ENCODE results near the gene ARSK.
"Not testable (repeated sequence)": the region's sequence is repeated elsewhere in the genome, so short reads cannot be mapped to it uniquely, and the experiment has no call there.

The ARSK gene

DNA sequence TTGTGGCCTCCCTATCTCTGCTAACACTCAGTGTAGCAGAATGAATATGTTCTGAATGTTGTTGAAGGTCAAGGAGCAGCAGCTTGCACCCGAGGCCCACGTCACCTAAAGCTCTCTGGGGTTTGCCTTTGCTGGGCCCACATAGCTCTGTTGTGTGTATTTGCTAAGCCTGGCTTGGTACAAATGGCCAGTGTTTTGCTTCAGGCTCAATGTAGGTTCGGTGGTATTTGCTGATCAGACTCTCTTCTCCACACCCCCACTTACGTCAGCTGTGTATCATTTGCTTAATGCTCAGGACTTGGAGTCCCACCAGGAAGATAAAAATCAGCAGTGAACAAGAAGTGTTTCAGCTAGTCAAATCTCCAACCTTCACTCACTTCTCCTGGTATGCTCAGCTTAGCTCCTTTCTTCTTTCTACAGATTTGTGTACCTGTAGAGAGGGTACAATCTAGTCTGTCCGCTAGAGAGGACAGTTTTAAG is 86.9 kb downstream of the ARSK start:
- no peaks in the 10 kb centered on the region for H3K9me3 ChIP-seq
- peak; percentile 64 to 75 for DNase-seq
- H3K27me3 ChIP-seq: no peaks in the 10 kb centered on the region
- H3K4me1 ChIP-seq: peaks cover 0 to 11% (median under 1%) of the 10 kb centered on the region in 4 donors
- H3K27ac ChIP-seq: peak overlapping the region; percentile 69 to 73
- no peak overlapping the region for H3K4me3 ChIP-seq
- no peaks in the 10 kb centered on the region for H3K36me3 ChIP-seq
- TF ChIP-seq CTCF (IDR thresholded peaks at IDR 0.05): no peak
- intact Hi-C loops (cut with DNase I; ENCODE audit: low total_unique reads): loop anchor here (10.0 kb wide), 1 partner anchor 703 kb away; no protein-coding TSS in a partner anchor

DNA sequence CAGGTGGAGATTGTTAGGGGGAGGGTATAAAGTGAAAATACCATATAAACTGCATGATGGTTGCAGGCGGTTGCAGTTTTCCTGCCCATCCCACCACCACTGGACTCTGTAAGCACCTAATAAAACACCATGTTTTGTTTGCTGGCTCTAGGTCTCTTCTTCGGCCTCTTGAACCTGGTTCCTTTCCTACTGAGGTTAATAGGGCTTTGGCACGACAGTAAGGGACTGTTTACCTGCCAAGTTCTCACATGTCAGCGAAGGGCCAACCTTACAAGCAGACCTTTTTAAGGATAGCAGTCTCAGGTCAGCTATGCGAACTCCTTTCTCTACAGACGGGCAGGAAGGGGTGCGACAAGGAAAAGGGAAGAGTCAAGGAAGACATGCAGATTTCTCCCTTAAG is 88.3 kb downstream of the ARSK start:
- intact Hi-C loops (cut with DNase I; ENCODE audit: low total_unique reads): loop anchor here (10.0 kb wide), 1 partner anchor 702 kb away; no protein-coding TSS in a partner anchor
- Histone ChIP-seq H3K27ac (peak overlapping the region in 1 of 2 donors; percentile 73), H3K36me3 (no peaks in the 10 kb centered on the region), H3K4me1 (peaks cover 0 to 23% (median 5%) of the 10 kb centered on the region in 4 donors), H3K9me3 (no peaks in the 10 kb centered on the region), H3K4me3 (no peak overlapping the region), H3K27me3 (no peaks in the 10 kb centered on the region)
- DNase-seq: no peak
- no peak for TF ChIP-seq CTCF (IDR thresholded peaks at IDR 0.05)

DNA sequence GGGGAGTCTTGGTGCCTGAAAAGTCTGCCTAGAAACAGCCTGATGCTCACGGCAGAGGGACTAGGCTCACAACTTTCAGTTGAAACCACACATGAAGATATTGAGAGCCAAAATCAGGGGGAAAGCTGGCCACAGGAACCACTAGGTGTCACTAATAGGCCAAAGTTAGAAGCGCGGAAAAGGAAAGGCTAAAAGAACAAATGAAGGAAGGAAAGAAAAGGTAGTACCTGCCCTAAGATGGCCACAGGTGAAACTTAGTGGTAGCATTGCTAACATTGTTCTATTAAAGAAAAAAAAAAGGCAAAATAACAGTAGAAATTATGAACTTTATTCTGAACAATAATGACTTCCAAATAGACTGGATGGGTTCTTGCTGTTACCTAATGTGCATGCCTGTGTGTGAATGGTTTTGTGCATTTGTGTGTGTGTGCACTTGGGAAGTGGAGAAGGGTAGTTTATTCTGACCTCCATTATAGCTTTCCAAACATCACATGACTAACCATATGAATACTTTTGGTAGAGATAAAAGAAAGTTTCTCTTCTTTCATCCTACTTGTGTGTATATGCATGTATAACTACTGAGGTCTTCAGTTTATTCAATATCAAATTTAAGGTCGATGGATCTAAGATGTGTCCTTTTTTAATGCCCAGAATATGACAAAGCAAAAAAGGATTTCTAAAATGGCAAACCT is 89.6 kb downstream of the ARSK start:
- DNase-seq: peak in 1 of 2 donors; percentile 48
- Histone ChIP-seq H3K36me3 (no peaks in the 10 kb centered on the region), H3K27ac (peak overlapping the region; percentile 91 to 95), H3K4me3 (no peak overlapping the region), H3K4me1 (peaks cover 0 to 23% (median 5%) of the 10 kb centered on the region in 4 donors), H3K27me3 (no peaks in the 10 kb centered on the region), H3K9me3 (no peaks in the 10 kb centered on the region)
- intact Hi-C loops (cut with DNase I; ENCODE audit: low total_unique reads): loop anchor here (2.0 to 10.0 kb wide), 3 partner anchors 88 to 700 kb away; partner anchors contain the start of gene RHOBTB3
- peak; percentile 60 to 64 for TF ChIP-seq CTCF (IDR thresholded peaks at IDR 0.05)

DNA sequence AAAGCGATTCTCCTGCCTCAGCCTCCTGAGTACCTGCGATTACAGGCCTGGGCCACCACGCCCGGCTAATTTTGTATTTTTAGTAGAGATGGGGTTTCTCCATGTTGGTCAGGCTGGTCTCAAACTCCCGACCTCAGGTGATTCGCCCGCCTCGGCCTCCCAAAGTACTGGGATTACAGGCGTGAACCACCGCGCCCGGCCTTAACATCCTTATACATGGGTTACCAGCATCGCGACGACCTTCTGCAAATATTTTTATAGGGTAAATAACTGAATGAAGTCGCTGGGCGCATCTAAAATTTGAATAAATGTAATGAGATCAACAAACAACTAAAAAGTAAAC is 91.3 kb downstream of the ARSK start:
- H3K27me3 ChIP-seq, H3K9me3 ChIP-seq, H3K36me3 ChIP-seq, DNase-seq: not testable (repeated sequence)
- H3K4me1 ChIP-seq: peaks cover 0 to 23% (median 5%) of the 10 kb centered on the region in 4 donors
- peak overlapping the region; percentile 91 to 95 for H3K27ac ChIP-seq
- intact Hi-C loops (cut with DNase I; ENCODE audit: low total_unique reads): loop anchor here (5.0 to 10.0 kb wide), 2 partner anchors 86 to 699 kb away; partner anchors contain the start of gene RHOBTB3
- H3K4me3 ChIP-seq: peak overlapping the region; percentile 56 to 61

GRCh38 chr5:95646569-95647431 is 91.9 kb downstream of the ARSK start, which contains the start of gene RFESD:
Gene RFESD (plus strand): TSS chr5:95646777. CDS start chr5:95652272, 5,495 bp downstream.
- peak in 1 of 2 experiments; percentile 15 for TF ChIP-seq CTCF (IDR thresholded peaks at IDR 0.05)
- Histone ChIP-seq H3K4me1 (peaks cover 0 to 23% (median 5%) of the 10 kb centered on the region in 4 donors), H3K9me3 (no peaks in the 10 kb centered on the region), H3K27me3 (no peaks in the 10 kb centered on the region), H3K27ac (peak within 1 kb of the TSS; percentile 91 to 95), H3K4me3 (peak within 1 kb of the TSS; percentile 56 to 61), H3K36me3 (no peaks in the 10 kb centered on the region)
- intact Hi-C loops (cut with DNase I; ENCODE audit: low total_unique reads): loop anchor here (5.0 to 10.0 kb wide), 2 partner anchors 86 to 698 kb away; partner anchors contain the start of gene RHOBTB3
- peak; percentile 99 to 100 for DNase-seq

Data from tibial artery (tissue), 4 donors.